A549 (cell line): ENCODE data around the gene CNTN5.

Experiments
- CTCF ChIP-seq: fragments of >200 bp; sonication (Bioruptor Twin); formaldehyde crosslinking; IDR thresholded peaks from 3 replicates; pipeline ENCODE4 v1.5.1; 2016
- MAZ ChIP-seq: fragments of 150-350 bp; IDR thresholded peaks from 2 replicates; pipeline ENCODE4 v1.6.1; 2014; ENCODE audit warnings: antibody characterized with exemption, low read depth, low read length, borderline replicate concordance
- RAD21 ChIP-seq, 2 experiments: fragments of >200 bp in 1 of 2; sonication (Bioruptor Twin) in 1 of 2; formaldehyde crosslinking in 1 of 2; IDR thresholded peaks in 1 of 2; conservative IDR thresholded peaks in 1 of 2; 2 replicates in 1 of 2; 3 replicates in 1 of 2; pipeline ENCODE4 v1.6.1; 2012 to 2018; ENCODE audit warnings: inconsistent platforms in 1 of 2
- RFX5 ChIP-seq: fragments of 450-650 bp; IDR thresholded peaks from 2 replicates; pipeline ENCODE4 v1.7.1; 2014; ENCODE audit warnings: antibody characterized with exemption, mild to moderate bottlenecking, moderate library complexity
- USF2 ChIP-seq: fragments of 450-650 bp; IDR thresholded peaks from 2 replicates; pipeline ENCODE4 v1.6.1; 2014; ENCODE audit warnings: antibody characterized with exemption

DNA sequence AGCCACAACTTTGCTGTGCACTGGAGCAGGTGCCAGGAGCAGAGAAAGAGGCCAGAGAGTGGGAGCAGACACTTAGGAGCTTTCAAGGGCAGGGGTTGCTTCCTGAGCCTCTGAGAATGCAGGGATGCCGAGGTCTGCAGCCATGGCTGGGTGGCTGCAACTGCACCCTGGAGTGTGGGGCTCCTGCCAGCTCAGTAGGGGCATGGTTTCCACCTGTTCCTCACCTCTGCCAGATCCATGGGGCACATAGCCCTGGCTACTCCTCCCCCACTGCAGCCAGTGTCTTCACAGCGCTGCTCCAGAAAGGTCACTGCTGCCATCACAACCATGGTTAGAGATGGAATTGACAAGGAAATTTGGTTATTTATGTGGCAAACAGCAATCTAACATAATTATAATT is 404.8 kb downstream of the CNTN5 start:
- TF ChIP-seq RAD21 (conservative IDR thresholded peaks at IDR 0.05 in 1 of 2, IDR thresholded peaks at IDR 0.05 in 1 of 2) (no peak), USF2 (no peak), MAZ (no peak), RFX5 (no peak), CTCF (no peak)
